Caco-2 (cell line): Measurements from ENCODE around the gene CALD1. TPM values are rescaled to one million over a fixed set of nuclear protein-coding genes. Genes with fewer than 3 reads are reported as not detected.

Source experiments
- BruUV-seq: library from RNA; stranded (reverse); fragments of 400-500 nt; replicated peaks from 2 replicates; lab custom pipeline; 2021; lab: Mats Ljungman, UMichigan
- CTCF ChIA-PET: fragments of 300-600 bp; sonication (Branson Sonifier 250); formaldehyde crosslinking; loops from one replicate; lab custom pipeline; 2022; ENCODE audit warnings: antibody characterized with exemption; lab: Charles Lee
- POLR2A ChIA-PET: fragments of 300-600 bp; sonication (Branson Sonifier 250); formaldehyde crosslinking; loops from one replicate; lab custom pipeline; 2022; ENCODE audit warnings: antibody characterized with exemption; lab: Charles Lee
- DNase-seq, 2 experiments: peaks; one replicate each; pipeline versions ENCODE4 v3.0.0 to v3.0.0-alpha.2; 2020 to 2022
- H3K27me3 ChIP-seq: replicated peaks from 2 replicates; pipeline ENCODE4 v1.6.0; 2011; ENCODE audit warnings: low read length; ENCODE audit not compliant: control insufficient read depth, insufficient read depth
- H3K36me3 ChIP-seq: 2 replicates; pipeline ENCODE4 v1.5.1; 2011; ENCODE audit warnings: low read length; ENCODE audit not compliant: control insufficient read depth, insufficient read depth
- H3K4me1 ChIP-seq: fragments of 250-450 bp; sonication (Bioruptor Pico); 2 replicates; pipeline ENCODE4 v1.5.1; 2020; ENCODE audit warnings: mild to moderate bottlenecking
- H3K4me3 ChIP-seq: 2 replicates; pipeline ENCODE4 v1.5.1; 2011; ENCODE audit warnings: low read depth, mild to moderate bottlenecking, control low read depth, low read length
- H3K9me3 ChIP-seq: fragments of 250-450 bp; sonication (Bioruptor Pico); 2 replicates; pipeline ENCODE4 v1.5.1; 2020; ENCODE audit warnings: mild to moderate bottlenecking, moderate library complexity
- H3K27ac Mint-ChIP-seq: one replicate; pipeline ENCODE4 v1.8.0; 2022; ENCODE audit warnings: mixed read lengths; ENCODE audit not compliant: unreplicated experiment
- H3K27me3 Mint-ChIP-seq: one replicate; pipeline ENCODE4 v1.8.0; 2022; ENCODE audit warnings: mixed read lengths; ENCODE audit not compliant: insufficient read depth, unreplicated experiment
- H3K36me3 Mint-ChIP-seq: one replicate; pipeline ENCODE4 v1.8.0; 2022; ENCODE audit warnings: mild to moderate bottlenecking, mixed read lengths; ENCODE audit not compliant: insufficient read depth, unreplicated experiment
- H3K4me1 Mint-ChIP-seq: one replicate; pipeline ENCODE4 v1.8.0; 2022; ENCODE audit warnings: low read depth, mixed read lengths; ENCODE audit not compliant: unreplicated experiment
- H3K4me3 Mint-ChIP-seq: one replicate; pipeline ENCODE4 v1.8.0; 2022; ENCODE audit warnings: mild to moderate bottlenecking, moderate library complexity, mixed read lengths; ENCODE audit not compliant: unreplicated experiment
- H3K9me3 Mint-ChIP-seq: one replicate; pipeline ENCODE4 v1.8.0; 2022; ENCODE audit warnings: mixed read lengths; ENCODE audit not compliant: unreplicated experiment
- CTCF ChIP-seq, 2 experiments: fragments of 200-600 bp in 1 of 2; IDR thresholded peaks; 1 replicate in 1 of 2; 2 replicates in 1 of 2; pipeline versions ENCODE4 v1.5.1 to v1.8.0; 2011 to 2022; ENCODE audit warnings: antibody characterized with exemption in 1 of 2, control low read depth in 1 of 2, inconsistent platforms in 1 of 2, low read depth in 1 of 2, low read length in 1 of 2, mild to moderate bottlenecking in 1 of 2, moderate library complexity in 1 of 2; ENCODE audit not compliant: insufficient read depth in 1 of 2, severe bottlenecking in 1 of 2, unreplicated experiment in 1 of 2
- intact Hi-C: fragments of 100-400 bp; cut with micrococcal nuclease; formaldehyde crosslinking; loops from one replicate; pipeline ENCODE4 v1.10.0; 2022; ENCODE audit not compliant: unreplicated experiment
- total RNA-seq: library from RNA; stranded (reverse); gene quantifications from 2 replicates; pipeline ENCODE4 v1.2.3, GENCODE V29; 2022

The CALD1 gene
- total RNA-seq, 1 experiment from 2014 or later: 155 TPM

GRCh38 chr7:134779741-134780065 is 269 bp downstream of the CALD1 start:
- H3K36me3 Mint-ChIP-seq: peaks cover 9% of the 10 kb centered on the region
- no peaks in the 10 kb centered on the region for H3K36me3 ChIP-seq
- no peaks in the 10 kb centered on the region for H3K9me3 ChIP-seq
- H3K4me3 Mint-ChIP-seq: peak overlapping the region; percentile 79
- H3K4me1 ChIP-seq: peaks cover 31% of the 10 kb centered on the region
- H3K4me3 ChIP-seq: peak overlapping the region; percentile 22
- H3K27ac Mint-ChIP-seq: peak overlapping the region; percentile 79
- peaks cover 30% of the 10 kb centered on the region for H3K4me1 Mint-ChIP-seq
- intact Hi-C loops: loop anchor here (1.0 to 5.0 kb wide), 6 partner anchors 19 to 163 kb away; partner anchors contain the start of gene BPGM
- BruUV-seq: TSS peak; percentile 72
- no peaks in the 10 kb centered on the region for H3K27me3 Mint-ChIP-seq
- DNase-seq: no peak
- H3K9me3 Mint-ChIP-seq: no peaks in the 10 kb centered on the region
- TF ChIP-seq CTCF (IDR thresholded peaks at IDR 0.05; ENCODE audit: insufficient read depth in 1 of 2, low read depth in 1 of 2, low read length in 1 of 2, severe bottlenecking in 1 of 2, unreplicated experiment in 1 of 2): no peak
- POLR2A ChIA-PET: interaction anchor here (1.4 kb wide), 1 partner anchor 65 kb away, joined by 3 read pairs; no protein-coding TSS in a partner anchor
- CTCF ChIA-PET: interaction anchor here (0.7 kb wide), 1 partner anchor 90 kb away, joined by 3 read pairs; no protein-coding TSS in a partner anchor
- no peaks in the 10 kb centered on the region for H3K27me3 ChIP-seq

- CTCF ChIA-PET: no interaction called here
- Histone ChIP-seq H3K4me3 (peak overlapping the region; percentile 22), H3K27me3 (no peaks in the 10 kb centered on the region), H3K9me3 (no peaks in the 10 kb centered on the region), H3K4me1 (peaks cover 31% of the 10 kb centered on the region), H3K36me3 (no peaks in the 10 kb centered on the region)
- H3K27ac Mint-ChIP-seq: peak overlapping the region; percentile 79
- peaks cover 30% of the 10 kb centered on the region for H3K4me1 Mint-ChIP-seq
- no TSS peak for BruUV-seq
- DNase-seq: no peak
- peak overlapping the region; percentile 79 for H3K4me3 Mint-ChIP-seq
- intact Hi-C loops: no loop called here
- H3K27me3 Mint-ChIP-seq: no peaks in the 10 kb centered on the region
- peaks cover 9% of the 10 kb centered on the region for H3K36me3 Mint-ChIP-seq
- no peaks in the 10 kb centered on the region for H3K9me3 Mint-ChIP-seq
- POLR2A ChIA-PET: interaction anchor here (1.4 kb wide), 1 partner anchor 64 kb away, joined by 3 read pairs; no protein-coding TSS in a partner anchor
- TF ChIP-seq CTCF (IDR thresholded peaks at IDR 0.05; ENCODE audit: insufficient read depth in 1 of 2, low read depth in 1 of 2, low read length in 1 of 2, severe bottlenecking in 1 of 2, unreplicated experiment in 1 of 2): no peak
Measured at GRCh38 chr7:134780166-134780828, 863 bp downstream of the CALD1 start.

GRCh38 chr7:134781171-134781570 is 1.7 kb downstream of the CALD1 start:
- no peak for DNase-seq
- intact Hi-C loops: no loop called here
- Mint-ChIP-seq H3K4me3 (peak overlapping the region; percentile 79), H3K36me3 (peaks cover 9% of the 10 kb centered on the region), H3K9me3 (no peaks in the 10 kb centered on the region), H3K27ac (peak overlapping the region; percentile 79), H3K27me3 (no peaks in the 10 kb centered on the region), H3K4me1 (peaks cover 30% of the 10 kb centered on the region)
- Histone ChIP-seq H3K9me3 (no peaks in the 10 kb centered on the region), H3K27me3 (no peaks in the 10 kb centered on the region), H3K4me1 (peaks cover 31% of the 10 kb centered on the region), H3K4me3 (no peak overlapping the region), H3K36me3 (no peaks in the 10 kb centered on the region)
- ChIA-PET CTCF (no interaction called here), POLR2A (no interaction called here)
- BruUV-seq: no TSS peak
- TF ChIP-seq CTCF (IDR thresholded peaks at IDR 0.05; ENCODE audit: insufficient read depth in 1 of 2, low read depth in 1 of 2, low read length in 1 of 2, severe bottlenecking in 1 of 2, unreplicated experiment in 1 of 2): no peak
